Kasumi-1 (cell line): ENCODE data around the gene ZDHHC14.
"Not testable (repeated sequence)": the region's sequence is repeated elsewhere in the genome, so short reads cannot be mapped to it uniquely, and the experiment has no call there.

Experiments
- DNase-seq, 2 experiments: peaks; one replicate each; lab custom pipeline; 2025; lab: John Stamatoyannopoulos, UW

The ZDHHC14 gene

GRCh38 chr6:157380779-157381561 is at the start of gene ZDHHC14:
Gene ZDHHC14, plus strand, starts transcription at chr6:157381190.
- DNase-seq: peak; percentile 73 to 84

DNA sequence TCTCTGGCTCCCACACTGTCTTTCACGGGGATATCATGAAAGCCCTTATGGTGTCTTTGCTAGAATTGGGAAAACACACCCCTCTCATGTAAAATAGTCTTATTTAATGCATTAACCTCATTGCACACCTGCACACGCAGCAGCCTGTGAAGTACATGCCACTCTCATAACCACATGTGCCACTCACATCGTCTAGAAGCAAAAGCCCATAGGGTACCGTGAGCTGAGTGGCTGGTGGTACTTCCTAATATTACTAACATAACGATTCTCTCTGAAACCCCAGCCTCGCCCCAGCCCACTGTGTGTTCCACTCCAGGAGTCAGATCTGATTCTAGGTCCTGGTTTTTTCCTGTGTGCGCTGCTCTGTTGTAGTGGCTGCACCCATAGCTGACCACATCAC is 48.2 kb upstream of the ZDHHC14 start:
- no peak for DNase-seq

DNA sequence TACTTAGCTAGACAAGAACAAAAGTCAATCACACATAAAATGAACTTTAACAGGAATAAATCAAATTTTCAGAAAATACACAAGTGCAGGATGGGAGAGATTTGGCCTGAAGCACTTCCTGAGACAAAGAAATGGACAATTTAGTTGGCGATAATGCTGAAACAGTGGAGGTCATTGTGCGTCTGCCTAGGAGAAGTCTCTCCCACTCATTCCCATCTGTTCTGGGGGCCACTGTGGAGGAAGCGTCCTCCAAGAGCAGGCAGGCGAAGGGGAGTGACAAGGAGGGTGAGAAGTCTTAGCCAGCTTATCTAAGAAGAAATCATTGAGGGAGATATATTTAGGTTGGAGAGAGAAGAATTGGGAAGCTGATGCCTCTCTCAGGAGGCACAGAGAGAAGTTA is 47.5 kb upstream of the ZDHHC14 start:
- DNase-seq: no peak

- DNase-seq: no peak
Measured at GRCh38 chr6:157333956-157334355, 47.0 kb upstream of the ZDHHC14 start.

DNA sequence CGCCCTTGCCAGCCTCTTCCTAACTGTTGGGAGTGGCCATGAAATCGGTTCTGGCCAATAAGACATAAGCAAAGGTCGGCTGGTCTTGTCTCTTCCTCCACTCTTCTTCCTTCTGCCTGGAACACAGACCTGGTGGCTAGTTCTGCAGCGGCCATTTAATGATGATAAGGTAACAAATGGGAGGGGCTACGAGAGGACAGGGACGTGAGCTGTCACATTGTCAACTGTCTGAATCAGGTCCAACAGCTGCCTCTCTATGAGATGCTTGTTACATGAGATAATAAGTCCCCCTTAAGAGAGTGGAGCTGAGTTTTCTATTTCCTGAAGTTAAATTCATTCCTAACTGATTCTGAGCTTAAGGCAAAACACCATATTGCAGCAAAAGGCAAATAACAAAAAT is 45.2 kb upstream of the ZDHHC14 start:
- DNase-seq: no peak

- not testable (repeated sequence) for DNase-seq
Measured at GRCh38 chr6:157337276-157337675, 43.7 kb upstream of the ZDHHC14 start.

DNA sequence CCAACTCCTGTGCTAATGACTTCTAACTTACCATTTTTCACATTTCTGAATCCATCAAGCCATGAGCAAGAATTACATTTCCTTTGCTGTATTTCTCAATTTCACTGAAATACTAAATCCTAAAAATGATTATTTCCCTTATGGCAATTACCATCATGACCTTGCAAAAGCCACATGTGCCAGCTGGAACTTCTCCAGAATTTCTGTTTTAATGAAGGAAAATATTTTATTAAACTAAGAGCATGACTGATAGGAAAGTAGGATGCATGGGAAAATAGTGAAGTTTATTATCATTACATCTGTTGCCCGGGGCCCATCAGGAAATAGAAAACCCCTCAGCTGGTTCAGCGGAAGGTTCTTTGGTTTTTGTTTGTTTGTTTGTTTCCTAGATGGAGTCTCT is 43.2 kb upstream of the ZDHHC14 start:
- no peak for DNase-seq

DNA sequence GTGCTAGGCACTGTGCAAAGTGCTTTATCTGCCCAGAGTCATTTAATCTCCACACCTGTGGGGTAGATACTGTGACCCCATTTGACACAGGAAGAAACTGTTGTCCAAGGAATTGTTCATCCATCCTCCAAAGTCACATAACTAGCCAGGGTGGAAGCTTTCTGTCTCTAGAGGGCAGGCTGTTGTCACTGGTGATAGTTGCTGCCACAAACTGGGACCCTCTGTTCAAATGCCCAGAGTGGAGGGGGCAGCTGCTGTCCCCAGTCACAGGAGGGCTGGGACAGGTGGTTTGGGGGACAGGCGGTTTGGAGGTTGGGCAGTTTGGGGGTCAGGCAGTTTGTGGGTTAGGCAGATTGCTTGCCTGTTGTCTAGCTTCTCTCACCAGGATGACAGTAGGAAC is 41.6 kb upstream of the ZDHHC14 start:
- peak in 1 of 2 experiments; percentile 22 for DNase-seq

- DNase-seq: no peak
Measured at GRCh38 chr6:157343732-157344131, 37.3 kb upstream of the ZDHHC14 start.

- no peak for DNase-seq
Measured at GRCh38 chr6:157346373-157346772, 34.6 kb upstream of the ZDHHC14 start.

DNA sequence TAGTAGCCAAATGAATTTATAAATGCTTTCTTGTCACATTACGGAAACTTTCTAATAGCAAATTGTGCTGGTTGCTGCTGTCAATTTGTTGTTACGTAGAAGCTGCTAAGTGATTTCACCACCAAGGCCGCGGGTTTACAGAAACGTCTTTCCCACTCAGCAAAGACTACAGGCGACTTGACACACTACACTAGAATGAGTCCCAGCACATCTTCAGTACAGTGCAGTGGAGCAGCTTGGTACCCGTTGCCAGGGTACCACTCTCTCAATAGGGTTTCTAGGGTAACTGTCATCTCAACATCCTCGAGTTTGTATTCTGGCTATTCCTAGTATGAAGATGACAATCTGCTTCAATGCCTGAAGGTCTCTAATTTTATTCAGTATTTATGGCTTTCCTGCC is 22.7 kb upstream of the ZDHHC14 start:
- no peak for DNase-seq

DNA sequence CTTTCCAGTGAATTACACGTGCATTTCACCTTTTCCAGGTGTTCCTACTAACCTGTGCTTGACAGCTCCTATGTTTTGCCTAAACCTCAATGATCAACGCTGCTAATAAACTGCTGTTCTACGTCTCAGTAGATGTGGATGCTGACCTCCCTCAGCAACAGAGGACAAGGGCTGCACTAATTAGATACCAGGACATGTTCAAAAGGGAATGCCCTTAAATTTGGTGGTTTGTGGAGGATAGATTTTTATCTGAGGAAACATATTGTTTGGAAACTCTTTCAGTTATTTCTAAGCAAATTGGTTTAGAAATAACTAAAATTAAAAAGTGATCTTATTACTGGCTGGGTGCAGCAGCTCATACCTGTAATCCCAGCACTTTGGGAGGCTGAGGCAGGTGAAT is 19.1 kb upstream of the ZDHHC14 start:
- DNase-seq: no peak

- DNase-seq: no peak
Measured at GRCh38 chr6:157364705-157365104, 16.3 kb upstream of the ZDHHC14 start.

- no peak for DNase-seq
Measured at GRCh38 chr6:157366648-157367047, 14.3 kb upstream of the ZDHHC14 start.

DNA sequence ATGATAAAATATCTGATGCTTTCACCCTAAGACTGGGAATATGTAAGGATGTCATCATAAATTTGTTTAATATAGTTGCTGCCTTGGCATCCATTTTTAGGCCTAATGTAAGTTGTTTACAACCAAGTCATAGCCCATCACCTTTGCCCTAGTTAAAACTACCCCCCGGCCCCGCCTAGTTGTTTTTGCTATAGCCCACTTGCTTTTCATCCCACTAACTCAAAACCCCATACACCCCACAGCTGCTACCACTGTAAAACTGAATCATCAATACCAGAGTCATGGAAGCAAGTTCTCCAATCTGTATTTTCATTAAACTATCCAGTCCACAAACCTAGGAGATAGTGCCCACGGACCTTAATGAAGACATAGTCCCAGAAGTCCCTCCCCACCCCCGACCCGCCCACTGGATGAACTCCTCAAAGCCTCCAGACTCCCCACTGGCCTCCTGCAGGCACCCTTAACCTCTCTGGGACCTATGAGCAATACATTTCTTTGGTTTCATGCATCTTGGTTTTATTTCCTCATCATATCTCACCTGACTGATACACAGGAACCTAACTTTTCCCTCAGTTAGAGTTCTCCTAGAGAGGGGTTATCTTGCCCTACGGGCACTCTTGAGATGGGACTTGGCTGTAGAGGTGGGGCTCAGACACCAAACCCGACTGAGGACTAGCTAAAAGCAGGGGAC is 12.5 kb upstream of the ZDHHC14 start:
- no peak for DNase-seq

DNA sequence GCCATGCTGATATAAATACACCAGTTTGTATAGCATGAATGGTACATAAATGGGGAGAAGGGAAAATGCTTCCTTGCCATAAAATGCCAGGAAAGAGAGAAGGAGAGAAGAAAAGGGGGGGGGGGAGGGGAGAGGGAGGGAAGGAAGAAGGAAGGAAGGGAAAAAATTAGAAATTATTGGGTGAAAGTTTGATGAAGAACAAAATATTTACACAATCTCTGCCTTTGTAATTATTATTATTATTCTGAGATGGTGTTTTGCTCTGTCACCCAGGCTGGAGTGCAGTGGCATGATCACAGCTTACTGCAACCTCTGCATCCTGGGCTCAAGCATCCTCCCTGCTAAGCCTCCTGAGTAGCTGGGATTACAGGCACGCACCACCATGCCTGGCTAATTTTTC is 10.2 kb upstream of the ZDHHC14 start:
- no peak for DNase-seq

DNA sequence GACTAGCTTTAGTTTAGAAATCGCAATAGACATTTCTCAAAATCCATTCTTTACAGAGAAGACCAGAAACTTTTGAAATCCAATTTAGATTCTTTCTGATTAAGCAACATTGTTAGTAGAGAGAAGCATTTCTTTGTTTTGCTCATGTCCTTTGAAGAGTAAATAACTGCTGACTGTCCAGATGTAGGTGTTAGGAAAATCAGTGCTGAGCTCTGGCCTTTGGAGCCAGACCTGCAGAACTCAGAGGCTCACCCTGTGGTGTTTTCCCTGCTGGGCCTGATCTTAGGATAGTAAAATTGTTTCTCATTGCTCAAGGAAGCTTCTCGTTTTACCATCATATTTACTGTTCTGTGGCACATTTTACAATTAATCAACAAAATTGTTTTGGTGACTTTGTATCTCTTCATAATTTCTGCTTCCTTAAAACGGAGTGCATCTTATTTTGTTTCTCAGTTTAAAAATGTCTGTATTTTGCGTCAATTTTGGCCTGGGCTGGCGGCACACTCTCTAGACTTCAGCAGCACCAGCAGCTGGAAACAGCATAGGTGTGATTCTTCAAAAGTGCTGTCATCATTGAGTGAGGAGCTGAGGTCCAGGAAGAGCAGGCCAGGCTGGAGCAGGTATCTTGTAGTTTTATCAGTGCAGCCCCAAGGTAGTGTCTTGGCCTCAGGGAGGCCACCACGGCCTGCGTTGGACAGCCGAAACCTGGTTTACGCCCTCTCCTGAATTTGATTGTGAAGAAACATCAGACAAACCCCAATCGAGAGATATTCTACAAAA is 8.3 kb upstream of the ZDHHC14 start:
- no peak for DNase-seq

- DNase-seq: no peak
Measured at GRCh38 chr6:157374889-157375443, 6.0 kb upstream of the ZDHHC14 start.

GRCh38 chr6:157376241-157376640 is 4.7 kb upstream of the ZDHHC14 start:
- DNase-seq: no peak

DNA sequence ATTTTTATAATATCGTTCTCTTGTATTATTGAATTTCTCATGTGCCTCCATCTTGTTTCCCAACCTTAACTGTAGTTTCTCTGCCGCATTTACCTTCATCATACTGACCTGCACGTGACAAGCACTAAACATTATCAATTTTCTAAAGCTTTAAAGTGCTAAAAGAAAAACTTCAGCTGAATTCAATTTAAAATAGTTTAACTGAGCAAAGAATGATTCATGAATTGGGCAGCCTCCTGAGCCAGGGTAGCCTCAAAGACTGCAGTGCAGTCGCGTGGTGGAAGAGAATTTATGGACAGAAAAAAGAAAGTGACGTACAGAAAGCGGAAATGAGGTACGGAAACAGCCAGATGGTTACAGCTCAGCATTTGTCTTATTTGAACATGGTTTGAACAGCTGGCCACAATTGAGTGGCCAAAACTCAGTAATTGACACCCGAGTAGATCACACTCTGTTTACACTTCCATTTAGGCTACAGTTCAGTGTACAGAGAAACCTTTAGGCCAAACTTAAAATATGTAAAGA is 4.2 kb upstream of the ZDHHC14 start:
- no peak for DNase-seq

GRCh38 chr6:157379656-157380457 is 1.1 kb upstream of the ZDHHC14 start:
- DNase-seq: peak; percentile 96

DNA sequence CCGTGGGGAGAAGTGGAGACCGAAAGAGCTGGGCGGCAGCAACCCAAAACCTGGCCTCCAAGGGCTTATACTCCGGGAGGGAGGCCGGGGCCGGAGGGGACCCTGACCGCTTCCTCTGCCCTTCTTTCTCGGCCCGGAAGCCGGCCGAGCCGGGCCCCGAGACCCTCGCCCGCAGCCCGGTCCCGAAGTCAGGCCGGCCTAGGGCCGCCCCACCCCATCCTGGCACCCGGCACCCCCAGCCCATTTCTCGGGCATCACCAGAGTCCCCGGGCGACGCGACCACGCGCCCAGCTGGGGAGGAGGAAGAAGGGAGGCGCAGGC is 572 bp upstream of the ZDHHC14 start:
- DNase-seq: no peak
